GM08714 (cell line): ENCODE data around the gene FPR2.

Experiments
- H3K4me3 ChIP-seq: fragments of 200-500 bp; sonication (Bioruptor generic); 2 replicates; pipeline ENCODE4 v1.5.1; 2014; ENCODE audit warnings: mild to moderate bottlenecking, low read length, inconsistent platforms
- ZNF274 ChIP-seq: IDR thresholded peaks from 2 replicates; pipeline ENCODE4 v1.6.1; 2012; ENCODE audit warnings: mild to moderate bottlenecking, low read depth, low read length

The FPR2 gene

GRCh38 chr19:51760697-51761356 lies at the start of gene FPR2:
Gene FPR2, plus strand, starts transcription at chr19:51761180. Its CDS starts 7,479 bp downstream, at chr19:51768659.
- TF ChIP-seq ZNF274: no peak
- H3K4me3 ChIP-seq: no peak within 1 kb of the TSS

- H3K4me3 ChIP-seq: no peak overlapping the region
- no peak for TF ChIP-seq ZNF274
These were observed 49.3 kb upstream of the FPR2 start for GRCh38 chr19:51711702-51712101.

- TF ChIP-seq ZNF274: no peak
- H3K4me3 ChIP-seq: no peak overlapping the region
These were observed 48.4 kb upstream of the FPR2 start for GRCh38 chr19:51712461-51713081.

GRCh38 chr19:51713319-51714285 lies 47.4 kb upstream of the FPR2 start:
- H3K4me3 ChIP-seq: no peak overlapping the region

GRCh38 chr19:51714848-51715247 lies 46.1 kb upstream of the FPR2 start:
- H3K4me3 ChIP-seq: no peak overlapping the region
- TF ChIP-seq ZNF274: no peak

More at GRCh38 chr19:51713319-51714285, 47.4 kb upstream of the FPR2 start:
- no peak for TF ChIP-seq ZNF274

GRCh38 chr19:51715850-51716249 lies 45.1 kb upstream of the FPR2 start:
- H3K4me3 ChIP-seq: no peak overlapping the region
- no peak for TF ChIP-seq ZNF274

- no peak overlapping the region for H3K4me3 ChIP-seq
- no peak for TF ChIP-seq ZNF274
These were observed 44.1 kb upstream of the FPR2 start for GRCh38 chr19:51716925-51717324.

- TF ChIP-seq ZNF274: no peak
- H3K4me3 ChIP-seq: no peak overlapping the region
These were observed 41.6 kb upstream of the FPR2 start for GRCh38 chr19:51719251-51719988.

- TF ChIP-seq ZNF274: no peak
These were observed 39.1 kb upstream of the FPR2 start for GRCh38 chr19:51721905-51722304.

GRCh38 chr19:51722492-51722891 lies 38.5 kb upstream of the FPR2 start:
- TF ChIP-seq ZNF274: no peak
- no peak overlapping the region for H3K4me3 ChIP-seq

More at GRCh38 chr19:51721905-51722304, 39.1 kb upstream of the FPR2 start:
- H3K4me3 ChIP-seq: no peak overlapping the region

GRCh38 chr19:51724543-51724942 lies 36.4 kb upstream of the FPR2 start:
- no peak for TF ChIP-seq ZNF274
- no peak overlapping the region for H3K4me3 ChIP-seq

GRCh38 chr19:51726049-51726448 lies 34.9 kb upstream of the FPR2 start:
- no peak overlapping the region for H3K4me3 ChIP-seq
- no peak for TF ChIP-seq ZNF274

GRCh38 chr19:51727349-51727880 lies 33.6 kb upstream of the FPR2 start:
- no peak for TF ChIP-seq ZNF274
- no peak overlapping the region for H3K4me3 ChIP-seq
